Endometrial microvascular endothelial cells (primary cell): ENCODE results near the gene KRTAP3-1. TPM values are rescaled to one million over a fixed set of nuclear protein-coding genes. Genes with fewer than 3 reads are reported as not detected.
"Not testable (repeated sequence)": the region's sequence is repeated elsewhere in the genome, so short reads cannot be mapped to it uniquely, and the experiment has no call there.

ENCODE experiments used
- in situ Hi-C: cut with HindIII; loops from 2 replicates; pipeline ENCODE4 v1.10.0; 2017; ENCODE audit warnings: low sequenced_read_pairs, low pct_unique_long_range_greater_than_20kb; ENCODE audit errors: inconsistent ontology term
- total RNA-seq: library from RNA; depleted of rRNA; stranded (reverse); fragments of >200 nt; gene quantifications from one replicate; pipeline ENCODE4 v1.2.3, GENCODE V29; 2015; ENCODE audit errors: inconsistent ontology term

KRTAP3-1 gene
- total RNA-seq, 1 donor from 2014 or later = not detected

GRCh38 chr17:41018541-41018940 is 9.6 kb upstream of the KRTAP3-1 start:
- in situ Hi-C loops = no loop called here

GRCh38 chr17:41016578-41017215 is 7.8 kb upstream of the KRTAP3-1 start:
- in situ Hi-C loops = no loop called here

DNA sequence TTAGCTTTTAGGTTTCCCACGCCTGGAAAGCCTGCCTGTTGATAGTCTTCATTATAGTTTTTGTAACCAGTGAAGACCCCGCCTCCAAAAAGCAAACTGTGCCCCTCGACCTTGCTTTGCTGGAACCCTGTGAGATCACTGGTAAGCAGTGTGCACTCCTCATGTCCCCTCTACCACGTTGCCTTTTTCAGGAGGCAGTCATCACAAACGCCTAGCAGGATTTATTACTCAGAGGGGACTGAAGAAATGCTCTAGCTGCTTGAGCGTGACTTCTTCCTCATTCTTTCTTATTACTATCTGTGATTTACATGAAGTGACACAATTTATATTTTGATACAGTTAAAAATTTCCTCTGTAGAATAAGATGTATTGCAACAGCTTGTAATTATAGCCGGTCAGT is 6.5 kb upstream of the KRTAP3-1 start:
- in situ Hi-C loops = no loop called here

DNA sequence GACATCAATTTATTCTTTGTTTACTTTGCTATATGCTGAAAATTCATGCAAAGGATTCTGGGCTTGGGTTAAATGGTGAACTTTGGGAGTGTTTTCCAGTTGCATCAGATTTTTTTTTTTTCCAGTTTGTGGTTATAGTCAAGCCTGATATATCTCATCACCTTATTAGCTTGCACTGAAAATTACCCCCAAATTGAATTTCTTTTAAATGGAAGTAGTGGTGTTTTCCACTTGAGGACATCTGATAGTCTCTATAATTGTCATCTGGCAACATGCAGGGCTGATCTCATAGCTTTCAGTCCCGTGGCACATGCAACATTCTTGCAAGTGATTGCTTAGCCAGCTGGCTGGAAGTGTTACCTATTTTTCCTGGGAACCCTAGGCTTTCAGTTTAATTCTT is 4.7 kb upstream of the KRTAP3-1 start:
- in situ Hi-C loops = no loop called here

- in situ Hi-C loops = no loop called here
Measured at GRCh38 chr17:41013181-41013580, 4.3 kb upstream of the KRTAP3-1 start.

GRCh38 chr17:41012326-41013120 is 3.6 kb upstream of the KRTAP3-1 start:
- in situ Hi-C loops = no loop called here

DNA sequence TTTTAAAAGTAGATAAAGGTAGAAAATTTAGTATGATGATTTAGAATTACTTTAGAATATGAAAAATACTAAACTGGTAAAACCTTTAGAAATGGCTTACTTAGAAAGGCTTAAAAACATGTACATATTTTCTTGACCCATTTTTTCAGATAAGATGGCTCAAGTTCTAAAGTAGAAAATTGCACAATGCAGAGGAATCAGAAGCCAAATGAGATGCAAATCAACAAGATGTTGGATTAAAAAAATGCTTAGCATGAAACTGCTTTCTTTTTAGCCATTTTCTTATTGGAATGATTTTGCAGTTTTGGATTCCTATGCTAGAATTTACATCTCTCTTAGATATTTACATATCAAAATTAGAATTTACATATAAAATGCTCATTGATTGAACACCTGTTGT is 1.5 kb upstream of the KRTAP3-1 start:
- in situ Hi-C loops = no loop called here

- in situ Hi-C loops = no loop called here
Measured at GRCh38 chr17:41009936-41010335, 1.0 kb upstream of the KRTAP3-1 start.

GRCh38 chr17:41009301-41009760 is 403 bp upstream of the KRTAP3-1 start:
- in situ Hi-C loops = no loop called here

GRCh38 chr17:41004397-41004796 is 4.5 kb downstream of the KRTAP3-1 start:
- in situ Hi-C loops = no loop called here

GRCh38 chr17:41003926-41004325 is 5.0 kb downstream of the KRTAP3-1 start:
- in situ Hi-C loops = no loop called here

DNA sequence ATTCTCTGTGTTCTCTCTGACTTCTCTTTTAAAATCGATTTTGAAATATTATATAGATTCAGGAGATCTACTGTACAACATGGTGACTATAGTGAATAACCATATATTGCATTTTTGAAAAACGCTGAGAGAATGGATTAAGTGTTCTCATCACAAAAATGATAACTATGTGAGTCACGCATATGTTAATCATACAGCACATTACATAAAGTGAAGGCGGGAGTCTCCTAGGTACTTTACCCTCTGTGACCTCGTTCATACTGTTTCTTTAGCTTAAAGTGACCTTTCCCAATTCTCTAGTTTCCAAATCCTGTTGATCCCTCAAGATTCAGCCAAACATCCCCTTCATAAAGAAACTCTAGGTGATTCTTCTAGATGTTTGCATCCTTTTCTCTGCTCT is 6.1 kb downstream of the KRTAP3-1 start:
- in situ Hi-C loops = no loop called here

GRCh38 chr17:41001795-41002194 is 7.1 kb downstream of the KRTAP3-1 start:
- in situ Hi-C loops = no loop called here

DNA sequence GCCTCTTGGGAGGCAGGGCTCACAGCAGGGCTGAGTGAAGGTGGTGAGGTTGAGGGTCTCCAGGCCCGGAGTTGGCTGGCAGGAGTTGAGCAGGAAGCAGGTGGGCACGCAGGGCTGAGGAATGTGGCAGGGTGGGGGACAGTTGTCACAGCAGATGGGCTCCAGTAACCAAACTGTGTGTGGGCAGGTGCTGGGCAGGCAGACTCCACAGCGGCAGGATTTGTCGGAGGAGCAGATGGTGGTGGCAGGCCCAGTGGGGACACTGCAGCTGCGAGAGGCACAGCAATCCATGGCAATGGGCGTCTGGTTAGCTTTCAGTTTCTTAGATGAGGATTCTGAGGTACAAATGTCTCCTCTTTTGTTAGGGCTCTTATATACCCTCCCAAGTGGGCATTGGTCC is 9.4 kb downstream of the KRTAP3-1 start, which contains the start of gene KRTAP3-2:
Gene KRTAP3-2 (minus strand): TSS at position 344 of the 400 bp plus-strand sequence. CDS start 53 bp downstream, at position 291.
- in situ Hi-C loops = not testable (repeated sequence)

DNA sequence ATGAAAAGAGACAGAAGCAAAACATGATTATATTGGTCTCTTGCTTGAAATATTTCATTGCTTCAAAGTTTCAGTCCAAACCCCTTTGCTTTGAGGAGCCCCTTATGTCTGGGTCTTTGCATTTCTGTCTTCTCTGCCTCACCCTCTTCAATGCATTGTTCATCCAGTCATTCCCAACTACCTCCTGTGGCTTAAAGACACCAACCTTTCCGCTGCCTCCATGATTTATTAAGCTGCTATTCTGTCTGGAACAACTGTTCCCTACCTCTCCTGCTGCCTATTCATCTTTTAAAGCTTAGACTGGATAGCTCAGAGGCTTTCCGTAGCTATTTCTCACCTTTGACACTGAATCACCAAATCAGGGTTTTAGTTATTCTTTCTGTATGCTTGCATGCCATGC is 11.6 kb downstream of the KRTAP3-1 start:
- in situ Hi-C loops = no loop called here

GRCh38 chr17:40996829-40997228 is 12.1 kb downstream of the KRTAP3-1 start:
- in situ Hi-C loops = no loop called here

DNA sequence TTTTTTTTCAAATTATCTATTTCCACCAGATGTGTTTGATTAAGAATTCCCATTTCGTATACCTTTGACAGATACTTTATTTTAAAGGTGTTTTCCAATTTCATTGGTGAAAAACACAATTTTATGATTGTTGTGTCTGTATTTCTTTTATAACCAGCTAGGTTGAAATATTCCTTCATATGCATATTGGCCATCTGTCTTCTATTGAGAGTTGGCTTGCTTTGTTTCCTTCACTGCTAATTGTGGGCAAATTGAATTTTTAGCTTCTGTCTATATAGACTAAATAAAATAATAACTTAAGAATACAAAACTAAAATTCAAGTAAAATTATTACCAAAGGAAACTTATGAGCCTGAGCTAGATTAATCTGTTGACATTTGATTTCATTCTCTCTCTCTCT is 13.8 kb downstream of the KRTAP3-1 start:
- in situ Hi-C loops = no loop called here

DNA sequence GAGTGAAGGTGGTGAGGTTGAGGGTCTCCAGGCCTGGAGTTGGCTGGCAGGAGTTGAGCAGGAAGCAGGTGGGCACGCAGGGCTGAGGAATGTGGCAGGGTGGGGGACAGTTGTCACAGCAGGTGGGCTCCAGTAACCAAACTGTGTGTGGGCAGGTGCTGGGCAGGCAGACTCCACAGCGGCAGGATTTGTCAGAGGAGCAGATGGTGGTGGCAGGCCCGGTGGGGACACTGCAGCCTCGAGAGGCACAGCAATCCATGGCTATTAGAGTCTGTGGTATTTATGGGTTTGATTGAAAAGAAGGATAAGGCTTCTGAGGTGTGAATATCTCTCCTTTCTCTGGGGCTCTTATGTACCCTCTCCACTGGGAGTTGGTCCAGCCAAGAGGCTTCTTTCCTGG is 15.1 kb downstream of the KRTAP3-1 start, which contains the start of gene KRTAP3-3:
Gene KRTAP3-3 (minus strand): TSS at position 326 of the 400 bp plus-strand sequence. CDS start 67 bp downstream, at position 259.
- in situ Hi-C loops = no loop called here

DNA sequence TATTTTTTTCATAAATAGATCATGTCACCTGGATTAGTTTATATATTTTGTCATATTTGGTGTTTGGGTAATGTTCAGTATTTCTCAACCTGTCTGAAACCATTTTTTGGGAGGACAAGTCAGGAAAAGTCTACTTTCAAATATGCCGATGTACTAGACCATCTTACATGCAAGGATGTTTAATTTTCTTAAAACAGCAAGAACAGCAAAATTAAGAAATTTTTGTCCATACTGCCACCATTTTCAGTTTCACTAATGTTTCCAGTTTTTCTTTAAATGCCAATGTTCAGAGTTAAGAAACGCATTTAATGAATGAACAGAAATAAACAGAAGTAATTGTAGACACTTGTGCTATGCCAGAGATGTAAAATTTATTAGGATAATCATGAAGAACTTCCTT is 15.8 kb downstream of the KRTAP3-1 start:
- in situ Hi-C loops = no loop called here

- in situ Hi-C loops = no loop called here
Measured at GRCh38 chr17:40992666-40993065, 16.3 kb downstream of the KRTAP3-1 start.
